HG03457 (cell line): Measurements from ENCODE around the gene OSCP1.
"Not testable (repeated sequence)": the region's sequence is repeated elsewhere in the genome, so short reads cannot be mapped to it uniquely, and the experiment has no call there.

ENCODE experiments used
- ATAC-seq: cut with Tn5 transposase; IDR thresholded peaks from one replicate; pipeline ENCODE4 v1.9.1; 2021; ENCODE audit warnings: moderate number of reproducible peaks; ENCODE audit not compliant: unreplicated experiment

Gene OSCP1, protein sequence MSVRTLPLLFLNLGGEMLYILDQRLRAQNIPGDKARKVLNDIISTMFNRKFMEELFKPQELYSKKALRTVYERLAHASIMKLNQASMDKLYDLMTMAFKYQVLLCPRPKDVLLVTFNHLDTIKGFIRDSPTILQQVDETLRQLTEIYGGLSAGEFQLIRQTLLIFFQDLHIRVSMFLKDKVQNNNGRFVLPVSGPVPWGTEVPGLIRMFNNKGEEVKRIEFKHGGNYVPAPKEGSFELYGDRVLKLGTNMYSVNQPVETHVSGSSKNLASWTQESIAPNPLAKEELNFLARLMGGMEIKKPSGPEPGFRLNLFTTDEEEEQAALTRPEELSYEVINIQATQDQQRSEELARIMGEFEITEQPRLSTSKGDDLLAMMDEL

DNA sequence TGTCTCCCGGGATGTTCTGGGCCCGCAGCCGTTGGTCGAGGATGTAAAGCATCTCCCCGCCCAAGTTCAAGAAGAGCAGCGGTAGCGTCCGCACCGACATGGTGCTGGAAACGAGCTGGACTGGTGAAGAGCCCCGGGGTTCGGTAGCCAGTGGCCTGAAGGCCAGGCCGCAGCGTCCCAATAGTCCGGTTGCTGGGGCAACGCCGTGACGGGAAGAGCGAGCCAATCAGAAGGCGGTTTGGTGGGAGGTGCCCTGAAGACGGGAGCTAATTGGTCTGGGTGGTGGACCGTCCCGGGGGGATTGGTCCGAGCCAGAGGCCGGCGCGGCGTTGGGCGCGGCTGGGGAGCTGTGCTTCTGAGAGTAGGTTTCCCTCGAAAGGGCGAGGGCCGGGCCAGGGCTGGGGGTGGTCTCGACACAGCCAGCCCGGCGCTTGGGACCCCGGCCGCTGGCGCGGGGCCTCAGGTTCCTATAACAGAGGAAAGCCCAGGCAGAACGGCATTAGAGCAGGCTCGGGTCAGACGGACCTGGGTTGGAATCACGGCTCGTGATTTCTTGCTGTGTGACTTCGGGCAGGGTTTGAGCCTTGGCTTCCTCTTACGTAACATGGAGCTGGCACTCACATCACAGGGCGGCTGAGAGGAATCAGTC lies at the start of gene OSCP1:
TSS of gene OSCP1 (minus strand) at position 182 of the 649 bp plus-strand sequence. CDS start at position 100, 82 bp downstream.
- peak; percentile 90 for ATAC-seq

DNA sequence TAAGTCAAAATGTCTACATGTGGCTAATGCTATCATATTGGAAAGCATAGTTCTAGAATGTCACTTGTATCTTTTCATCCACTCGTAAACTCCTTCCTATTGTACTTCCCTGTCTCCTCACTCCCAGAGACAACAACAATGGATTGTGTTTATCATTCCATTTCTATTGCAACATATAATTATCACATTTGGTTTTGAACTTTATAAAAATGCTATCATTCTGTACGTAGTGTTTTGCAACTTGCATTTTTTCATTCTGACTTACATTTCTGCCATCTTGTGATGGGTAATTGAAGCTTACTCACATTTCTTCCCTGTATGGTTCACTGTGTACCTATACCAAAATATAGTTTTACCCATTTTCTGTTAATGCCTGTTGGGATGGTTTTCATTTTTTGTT lies 47.0 kb upstream of the OSCP1 start:
- ATAC-seq, result no peak

DNA sequence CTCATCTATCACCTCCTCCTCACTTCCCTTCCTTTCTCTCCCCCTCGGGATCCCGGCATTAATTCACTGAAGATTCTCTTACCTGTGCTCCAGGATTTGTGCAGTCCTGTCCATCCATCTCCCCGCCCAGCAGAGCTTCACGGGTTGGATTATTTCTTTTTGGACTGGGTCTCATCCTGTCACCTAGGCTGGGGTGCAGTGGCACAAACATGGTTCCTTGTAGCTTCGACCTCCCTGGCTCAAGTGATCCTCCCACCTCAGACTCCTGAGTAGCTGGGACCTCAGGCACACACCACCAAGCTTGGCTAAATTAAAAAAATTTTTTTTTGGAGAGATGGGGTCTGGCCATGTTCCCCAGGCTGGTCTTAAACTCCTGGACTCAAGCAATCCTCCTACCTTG lies 44.7 kb upstream of the OSCP1 start:
- no peak for ATAC-seq

DNA sequence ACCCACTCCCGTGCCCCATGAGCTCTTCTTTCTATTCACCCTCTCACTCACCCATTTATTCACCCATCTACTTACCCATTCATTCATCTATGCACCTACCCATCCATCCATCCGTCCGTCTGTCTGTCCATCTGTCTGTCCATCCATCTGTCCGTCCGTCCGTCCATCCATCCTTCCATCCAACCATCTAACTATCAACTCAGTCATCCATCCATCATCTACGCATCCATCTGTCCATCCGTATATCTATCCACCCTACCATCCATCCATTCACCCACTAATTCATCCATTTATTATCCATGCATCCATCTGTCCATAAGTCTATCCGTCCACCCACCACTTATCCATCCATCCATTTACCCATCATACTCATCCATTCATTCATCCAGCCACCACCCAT lies 43.3 kb upstream of the OSCP1 start:
- no peak for ATAC-seq

DNA sequence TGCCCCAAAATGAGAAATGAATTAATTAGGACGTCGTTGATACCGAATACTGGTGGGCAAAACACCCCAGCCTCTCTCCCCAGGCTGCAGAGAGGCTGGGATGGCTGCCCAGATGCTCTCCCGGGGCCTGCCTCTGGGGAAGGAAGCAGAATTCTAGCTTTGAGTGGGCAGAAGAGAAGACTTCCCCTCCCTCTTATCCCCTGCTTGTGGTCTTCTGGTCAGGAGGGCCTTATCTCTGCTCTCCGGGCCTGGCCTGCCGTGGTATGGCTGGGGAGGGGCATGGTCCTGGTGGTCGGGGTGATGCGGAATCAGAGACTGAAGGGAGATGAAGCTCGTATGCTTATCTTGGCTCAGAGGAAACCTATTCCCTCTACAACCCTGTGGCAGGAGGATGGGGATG lies 42.2 kb upstream of the OSCP1 start:
- ATAC-seq, result no peak

DNA sequence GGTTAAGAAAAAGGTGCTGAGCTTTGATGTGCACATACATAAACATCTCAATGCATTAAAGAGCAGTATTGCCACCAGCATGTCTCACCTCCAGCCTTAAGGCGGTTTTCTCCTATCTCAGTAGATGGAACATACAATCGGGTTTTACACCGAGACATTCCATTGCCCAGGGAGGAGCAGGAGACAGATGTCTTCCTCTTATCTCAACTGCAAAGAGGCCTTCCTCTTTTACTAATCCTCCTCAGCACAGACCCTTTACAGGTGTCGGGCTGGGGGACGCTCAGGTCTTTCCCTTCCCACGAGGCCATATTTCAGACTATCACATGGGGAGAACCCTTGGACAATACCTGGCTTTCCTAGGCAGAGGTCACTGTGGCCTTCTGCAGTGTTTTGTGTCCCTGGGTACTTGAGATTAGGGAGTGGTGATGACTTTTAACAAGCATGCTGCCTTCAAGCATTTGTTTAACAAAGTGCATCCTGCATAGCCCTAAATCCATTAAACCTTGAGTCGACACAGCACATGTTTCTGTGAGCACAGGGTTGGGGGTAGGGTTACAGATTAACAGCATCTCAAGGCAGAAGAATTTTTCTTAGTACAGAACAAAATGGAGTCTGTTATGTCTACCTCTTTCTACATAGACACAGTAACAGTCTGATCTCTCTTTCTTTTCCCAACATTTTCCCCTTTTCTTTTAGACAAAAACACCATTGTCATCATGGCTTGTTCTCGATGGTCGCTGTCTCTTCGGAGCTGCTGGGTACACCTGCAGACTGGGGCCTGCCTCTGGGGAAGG lies 39.2 kb upstream of the OSCP1 start:
- not testable (repeated sequence) for ATAC-seq

DNA sequence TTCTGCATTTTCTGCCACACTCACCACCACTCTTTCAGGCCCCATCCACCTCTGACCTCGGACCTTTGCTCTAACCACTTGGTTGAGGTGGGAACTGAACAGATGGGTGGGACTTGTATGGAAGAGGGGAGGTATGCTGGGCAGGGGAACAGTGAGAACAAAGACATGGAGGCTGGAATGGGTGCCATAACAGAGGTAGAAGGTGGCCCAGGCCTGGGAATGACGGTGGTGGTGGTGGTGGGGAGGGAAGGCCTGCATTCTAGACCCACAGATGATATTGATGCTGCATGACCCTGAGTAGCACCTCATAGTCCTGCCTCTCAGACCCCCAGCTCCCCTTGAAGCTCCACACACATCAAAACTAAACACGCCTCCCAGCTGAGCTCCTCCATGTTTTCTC lies 37.7 kb upstream of the OSCP1 start:
- no peak for ATAC-seq

DNA sequence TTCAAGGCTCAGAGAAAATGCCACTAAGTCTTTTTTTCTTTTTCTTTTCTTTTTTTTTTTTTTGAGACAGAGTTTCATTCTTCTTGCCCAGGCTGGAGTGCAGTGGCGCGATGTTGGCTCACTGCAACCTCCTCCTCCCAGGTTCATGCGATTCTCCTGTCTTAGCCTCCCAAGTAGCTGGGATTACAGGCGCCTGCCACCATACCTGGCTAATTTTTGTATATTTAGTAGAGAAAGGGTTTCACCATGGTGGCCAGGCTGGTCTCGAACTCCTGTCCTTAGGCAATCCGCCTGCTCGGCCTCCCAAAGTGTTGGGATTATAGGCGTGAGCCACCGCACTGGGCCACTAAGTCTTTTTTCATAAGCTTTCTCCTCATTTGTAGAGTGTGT lies 37.1 kb upstream of the OSCP1 start:
- not testable (repeated sequence) for ATAC-seq

DNA sequence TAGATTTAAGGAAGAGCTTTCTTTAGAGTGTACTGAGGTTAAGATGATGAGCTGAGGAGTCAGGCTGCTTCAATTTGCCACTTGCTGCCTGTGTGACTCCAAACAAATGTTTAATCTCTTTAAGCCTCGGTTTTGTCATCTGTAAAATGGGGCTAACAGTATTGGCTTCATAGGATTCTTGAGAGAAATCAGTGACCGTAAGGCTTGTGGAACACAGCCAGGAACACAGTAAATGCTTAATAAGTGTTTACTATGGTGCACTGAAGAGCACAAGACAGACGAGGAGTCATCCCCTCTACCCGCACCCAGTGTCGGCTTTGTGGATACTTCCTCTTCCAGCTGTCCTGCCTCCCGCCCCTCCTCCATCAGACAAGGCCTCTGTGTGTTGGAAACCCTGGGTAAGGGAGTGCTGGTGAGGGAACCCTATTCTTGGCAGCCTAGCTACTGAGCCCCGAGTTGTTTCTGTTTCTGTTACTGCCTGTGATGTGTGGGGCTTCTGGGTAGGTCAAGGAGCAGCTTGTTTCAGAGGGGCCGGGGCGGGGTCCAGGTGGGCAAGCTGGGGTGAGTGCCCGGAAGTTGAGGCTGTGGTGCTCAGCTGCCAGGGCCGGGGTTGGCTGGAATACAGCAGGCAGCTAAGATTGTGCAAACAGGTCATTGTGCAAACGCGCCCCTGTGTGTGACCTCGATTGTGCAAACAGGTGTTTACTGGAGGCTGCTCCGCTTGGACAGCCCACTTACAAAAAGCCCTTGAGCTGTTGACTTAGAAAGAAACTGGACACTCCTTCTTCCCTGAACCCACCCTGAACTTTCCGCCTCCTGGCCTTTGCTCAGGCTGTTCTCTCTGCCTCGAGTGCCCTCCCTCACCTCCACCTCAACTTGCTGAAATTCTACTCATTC lies 36.4 kb upstream of the OSCP1 start:
- no peak for ATAC-seq

DNA sequence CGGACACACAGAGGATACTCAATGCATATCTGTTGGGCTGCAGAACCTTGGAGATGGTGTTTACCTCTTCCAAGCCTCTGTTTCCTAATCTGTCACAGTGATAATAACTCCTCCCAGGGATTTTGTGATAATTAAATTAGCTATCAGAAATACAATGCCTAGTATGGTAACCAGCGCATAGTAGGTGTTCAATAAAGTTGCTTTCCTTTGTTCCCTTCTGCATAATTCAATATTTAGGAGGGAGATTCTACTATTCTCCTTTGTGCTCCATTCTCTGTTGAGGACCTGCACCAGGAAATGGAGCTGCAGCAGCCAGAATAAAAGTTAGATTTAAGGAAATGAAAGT lies 35.8 kb upstream of the OSCP1 start:
- no peak for ATAC-seq

DNA sequence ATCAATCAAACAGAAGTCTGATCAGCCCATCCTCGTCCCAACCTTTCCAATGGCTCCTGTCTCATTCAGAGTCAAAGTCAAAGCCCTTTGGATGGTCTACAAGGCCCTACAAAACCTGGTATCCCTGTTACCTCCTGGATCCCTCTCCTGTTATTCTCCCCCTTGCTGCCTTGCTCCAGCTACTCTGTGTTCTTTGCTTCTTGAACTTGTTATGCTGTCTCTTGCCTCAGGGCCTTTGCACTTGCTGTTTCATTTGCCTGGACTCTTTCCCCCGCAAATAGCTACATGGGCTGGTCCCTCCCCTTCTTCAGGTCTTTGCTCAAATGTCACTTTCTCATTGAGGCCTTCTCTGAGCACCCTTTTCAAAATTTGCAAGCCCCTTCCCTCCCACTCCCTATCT lies 33.8 kb upstream of the OSCP1 start:
- no peak for ATAC-seq

DNA sequence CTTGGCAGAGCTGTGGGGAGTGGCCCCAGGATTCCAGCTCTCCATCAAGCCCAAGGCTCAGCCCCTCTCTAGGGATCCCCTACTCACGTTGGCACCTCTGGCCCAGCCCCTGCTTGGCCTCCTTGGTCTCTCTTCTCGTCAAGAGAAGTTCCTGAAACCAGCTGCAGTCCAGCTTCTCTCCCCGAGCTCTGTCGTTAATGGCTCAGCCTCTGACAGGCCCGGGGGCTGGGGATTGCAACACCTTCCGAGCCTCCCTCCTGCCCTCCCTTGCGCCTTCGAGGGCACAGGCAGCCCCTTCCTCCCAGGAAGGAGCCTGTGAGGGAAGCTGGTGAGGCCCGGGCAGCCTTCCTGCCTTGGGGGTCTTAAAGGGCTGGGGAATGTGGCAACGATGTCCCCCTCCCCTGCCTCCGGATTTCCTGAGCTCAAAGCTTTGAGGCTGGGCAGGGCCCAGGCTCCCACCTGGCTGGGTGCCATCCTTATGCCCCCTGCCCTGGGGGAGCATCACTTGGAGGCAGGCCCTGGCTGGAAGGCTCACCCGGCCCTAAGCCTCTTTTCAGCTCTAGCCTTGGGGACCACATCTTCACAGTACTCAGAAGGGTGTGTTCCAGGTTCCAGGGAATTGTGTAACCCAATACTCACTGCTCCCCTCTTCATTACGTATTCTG lies 32.6 kb upstream of the OSCP1 start, which contains the start of gene CSF3R:
TSS of gene CSF3R (minus strand) at position 190 of the 665 bp plus-strand sequence. CDS start 3,417 bp downstream, outside the sequence.
- ATAC-seq, result no peak

DNA sequence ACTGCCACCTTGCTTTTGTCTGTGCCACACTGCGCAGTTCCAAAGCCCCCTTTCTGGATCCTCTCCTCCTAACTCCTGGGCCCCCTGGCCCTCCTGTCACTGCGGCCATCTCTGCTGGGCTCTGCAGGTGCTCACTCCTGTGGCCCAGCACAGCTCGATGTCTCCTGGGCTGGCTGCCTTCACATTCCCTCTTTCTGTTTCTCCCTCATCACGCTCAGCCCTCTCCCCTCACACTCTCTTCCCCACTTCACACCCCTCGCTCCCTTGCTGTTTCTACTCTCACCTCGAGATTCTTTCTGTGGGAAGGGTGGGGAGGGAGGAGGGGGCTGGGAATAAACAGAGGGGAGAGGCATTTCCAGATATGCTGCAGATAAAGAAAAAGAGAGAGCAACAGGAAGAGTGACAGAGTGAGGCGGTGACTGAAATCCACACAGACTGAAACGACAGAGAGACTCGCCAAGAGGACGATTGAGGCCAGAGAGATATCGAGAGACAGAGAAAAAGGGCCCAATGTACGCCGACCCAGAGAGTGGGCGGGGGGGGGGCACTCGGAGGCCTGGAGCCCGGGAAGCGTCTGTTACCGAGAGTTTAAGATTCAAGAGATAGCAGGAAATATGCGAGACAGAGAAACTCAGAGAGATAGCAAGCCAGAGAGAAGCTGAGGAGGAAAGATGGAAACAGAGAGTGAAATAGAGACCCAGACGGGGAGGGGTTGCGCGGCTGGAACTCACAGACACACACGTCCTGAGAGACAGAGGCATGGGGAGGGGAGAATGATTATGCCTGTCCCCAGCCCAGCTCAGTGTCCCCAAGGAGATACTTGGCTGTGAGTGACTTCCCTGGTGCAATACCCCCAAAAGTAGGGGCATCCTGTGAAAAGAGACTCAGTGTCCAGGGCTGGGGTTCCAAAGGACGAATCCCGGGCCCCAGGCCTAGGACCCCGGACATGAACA lies 31.8 kb upstream of the OSCP1 start:
- no peak for ATAC-seq

DNA sequence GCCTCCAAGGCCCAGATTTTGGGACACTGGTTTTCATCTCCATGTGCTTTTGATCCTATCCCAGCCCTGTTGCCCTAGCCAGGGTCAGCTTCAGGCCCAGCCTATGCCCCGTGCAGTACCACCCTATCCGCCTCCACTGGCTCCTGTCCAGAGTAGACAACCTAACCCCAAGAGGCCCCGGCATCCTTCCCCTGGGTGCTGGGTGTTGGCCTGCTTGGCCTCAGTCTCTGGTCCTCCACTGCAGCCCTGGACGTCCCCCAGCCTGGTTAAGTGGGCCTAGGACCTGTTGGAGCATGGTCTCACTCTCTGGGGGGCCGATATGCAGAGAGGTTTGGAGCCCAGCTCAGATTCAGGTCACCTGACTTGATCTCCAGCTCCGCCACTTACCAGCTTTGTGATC lies 30.8 kb upstream of the OSCP1 start:
- ATAC-seq, result no peak

DNA sequence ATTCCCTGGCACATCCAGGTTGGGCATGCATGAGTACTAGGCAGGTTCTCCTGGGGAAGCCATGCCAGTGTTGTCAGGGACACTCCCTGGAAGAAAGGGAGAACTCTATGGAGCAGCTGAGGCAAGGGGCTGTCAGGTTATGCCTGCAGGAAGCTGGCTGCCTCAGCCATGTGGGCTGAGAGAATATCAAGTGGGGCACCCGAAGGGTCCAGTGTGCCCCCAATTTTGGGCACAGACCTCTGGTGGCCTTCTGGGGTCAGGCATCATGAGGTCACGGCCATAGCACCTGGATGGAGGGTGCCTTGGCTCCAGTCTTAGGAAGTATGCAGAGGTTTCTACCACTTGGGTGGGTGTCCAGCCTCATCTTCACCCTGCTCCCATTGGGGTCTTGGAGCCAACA lies 29.9 kb upstream of the OSCP1 start:
- ATAC-seq, result no peak

DNA sequence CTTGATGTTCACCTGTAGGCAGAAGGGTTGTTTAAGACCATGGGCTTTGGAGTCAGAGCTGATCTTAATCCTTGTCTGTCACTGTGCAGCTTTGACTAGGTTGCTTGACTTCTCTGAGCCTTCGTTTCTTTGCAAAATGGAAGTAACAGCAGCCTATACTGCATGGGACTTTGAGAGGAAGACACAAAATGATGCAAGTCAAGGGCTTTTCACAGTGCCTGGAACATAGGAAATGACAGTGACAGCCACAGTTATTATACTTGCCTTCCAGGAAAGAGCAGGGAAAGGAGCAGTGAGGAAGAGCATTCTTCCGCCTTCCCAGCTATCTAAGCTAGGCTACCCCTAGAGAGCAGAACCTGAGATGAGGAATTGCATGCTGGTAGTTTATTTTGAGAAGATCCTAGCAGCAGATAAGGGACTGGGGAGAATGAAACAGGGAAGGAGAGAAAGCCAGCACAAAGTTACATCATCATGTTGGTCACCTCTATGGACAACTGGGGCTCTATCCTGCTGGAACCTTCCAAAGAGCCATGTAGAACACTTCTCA lies 29.3 kb upstream of the OSCP1 start:
- ATAC-seq, result no peak

DNA sequence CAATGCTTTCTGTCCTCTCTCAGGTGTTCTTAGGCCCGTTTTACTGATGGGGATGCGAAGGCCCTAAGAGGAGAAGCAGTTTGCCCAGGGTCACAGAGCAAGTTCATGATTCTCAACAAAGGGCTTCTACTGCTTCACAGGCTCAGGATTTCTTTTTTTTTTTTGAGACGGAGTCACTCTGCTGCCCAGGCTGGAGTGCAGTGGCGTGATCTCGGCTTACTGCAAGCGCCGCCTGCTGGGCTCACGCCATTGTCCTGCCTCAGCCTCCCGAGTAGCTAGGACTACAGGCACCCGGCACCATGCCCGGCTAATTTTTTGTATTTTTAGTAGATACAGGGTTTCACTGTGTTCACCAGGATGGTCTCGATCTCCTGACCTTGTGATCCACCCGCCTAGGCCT lies 27.4 kb upstream of the OSCP1 start:
- ATAC-seq, result not testable (repeated sequence)

DNA sequence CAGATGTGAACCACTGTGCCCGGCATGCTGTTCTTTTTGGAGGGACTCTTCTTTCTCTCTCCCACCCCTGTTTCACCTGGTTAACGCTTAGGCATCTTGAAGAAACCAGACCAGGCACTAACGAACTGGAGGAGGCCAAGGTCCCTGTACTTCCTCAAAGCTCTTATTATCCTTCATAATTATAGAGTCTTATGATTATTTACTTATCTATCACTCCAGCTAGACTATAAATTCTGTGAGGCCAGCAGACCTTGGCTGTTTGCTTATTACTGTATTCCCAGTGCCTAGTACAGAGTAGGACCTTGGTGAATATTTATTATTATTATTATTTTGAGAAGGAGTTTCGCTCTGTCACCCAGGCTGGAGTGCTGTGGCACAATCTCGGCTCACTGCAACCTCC lies 26.7 kb upstream of the OSCP1 start:
- ATAC-seq, result no peak
